T-helper 22 cell (primary cell): ENCODE results near the gene PPP1CC.
"Not testable (repeated sequence)": the region's sequence is repeated elsewhere in the genome, so short reads cannot be mapped to it uniquely, and the experiment has no call there.

Experiments used
- DNase-seq: peaks from one replicate; pipeline ENCODE4 v3.0.0-alpha.2; 2020; ENCODE audit warnings: low read depth

The PPP1CC gene

GRCh38 chr12:110742718-110743570, at the start of gene PPP1CC:
Gene PPP1CC (minus strand): TSS chr12:110742891. CDS start chr12:110742707, 184 bp downstream.
- peak; percentile 91 for DNase-seq

GRCh38 chr12:110791589-110791988, 48.9 kb upstream of the PPP1CC start:
- no peak for DNase-seq

- no peak for DNase-seq
These were observed 47.6 kb upstream of the PPP1CC start for GRCh38 chr12:110790301-110790700.

- no peak for DNase-seq
These were observed 43.3 kb upstream of the PPP1CC start for GRCh38 chr12:110786012-110786411.

- no peak for DNase-seq
These were observed 42.5 kb upstream of the PPP1CC start for GRCh38 chr12:110785240-110785639.

GRCh38 chr12:110782922-110783321, 40.2 kb upstream of the PPP1CC start:
- no peak for DNase-seq

- DNase-seq, result no peak
These were observed 39.4 kb upstream of the PPP1CC start for GRCh38 chr12:110782094-110782493.

- peak; percentile 9 for DNase-seq
These were observed 37.8 kb upstream of the PPP1CC start for GRCh38 chr12:110780448-110780847.

- no peak for DNase-seq
These were observed 36.3 kb upstream of the PPP1CC start for GRCh38 chr12:110778833-110779577.

- no peak for DNase-seq
These were observed 33.7 kb upstream of the PPP1CC start for GRCh38 chr12:110776410-110776809.

GRCh38 chr12:110775997-110776396, 33.3 kb upstream of the PPP1CC start:
- no peak for DNase-seq

GRCh38 chr12:110774824-110775223, 32.1 kb upstream of the PPP1CC start:
- no peak for DNase-seq

GRCh38 chr12:110768960-110769359, 26.3 kb upstream of the PPP1CC start:
- no peak for DNase-seq

GRCh38 chr12:110767863-110768262, 25.2 kb upstream of the PPP1CC start:
- DNase-seq, result no peak

GRCh38 chr12:110766311-110767154, 23.8 kb upstream of the PPP1CC start:
- no peak for DNase-seq

GRCh38 chr12:110765572-110765971, 22.9 kb upstream of the PPP1CC start:
- DNase-seq, result not testable (repeated sequence)

- DNase-seq, result no peak
These were observed 22.4 kb upstream of the PPP1CC start for GRCh38 chr12:110765111-110765510.

- DNase-seq, result no peak
These were observed 20.9 kb upstream of the PPP1CC start for GRCh38 chr12:110763583-110763982.

GRCh38 chr12:110762891-110763290, 20.2 kb upstream of the PPP1CC start:
- DNase-seq, result no peak

GRCh38 chr12:110760204-110760609, 17.5 kb upstream of the PPP1CC start:
- no peak for DNase-seq

GRCh38 chr12:110758922-110759321, 16.2 kb upstream of the PPP1CC start:
- no peak for DNase-seq

GRCh38 chr12:110756611-110757010, 13.9 kb upstream of the PPP1CC start:
- DNase-seq, result no peak
